Upper lobe of left lung (tissue), 6 donors: ENCODE data around the gene TGFB1. TPM values are rescaled to one million over a fixed set of nuclear protein-coding genes. Genes with fewer than 3 reads are reported as not detected.

Source experiments
- ATAC-seq, 2 donors: fragments of 200-7000 bp; cut with Tn5 transposase; one replicate each; pipeline ENCODE4 v1.9.1; 2022; ENCODE audit warnings: mild to moderate bottlenecking in 2 of 2, moderate library complexity in 2 of 2; ENCODE audit not compliant: low FRiP score in 2 of 2
- DNase-seq, 2 donors: peaks; one replicate each; pipeline ENCODE4 v3.0.0-alpha.2; 2019 to 2020
- H3K27ac ChIP-seq, 4 donors: fragments of 200-600 bp; sonication (generic); one replicate each; pipeline ENCODE4 v1.5.1; 2016 to 2019
- H3K27me3 ChIP-seq, 4 donors: fragments of 200-600 bp; sonication (generic); one replicate each; pipeline ENCODE4 v1.5.1; 2017 to 2019
- H3K36me3 ChIP-seq, 4 donors: fragments of 200-600 bp; sonication (generic); one replicate each; pipeline ENCODE4 v1.5.1; 2016 to 2019
- H3K4me1 ChIP-seq, 4 donors: fragments of 200-600 bp; sonication (generic); one replicate each; pipeline ENCODE4 v1.5.1; 2018 to 2019
- H3K4me3 ChIP-seq, 4 donors: fragments of 200-600 bp; sonication (generic); one replicate each; pipeline ENCODE4 v1.5.1; 2017 to 2019; ENCODE audit warnings: mild to moderate bottlenecking in 2 of 4, moderate library complexity in 1 of 4
- H3K9me3 ChIP-seq, 4 donors: fragments of 200-600 bp; sonication (generic); one replicate each; pipeline ENCODE4 v1.5.1; 2018 to 2019
- CTCF ChIP-seq, 6 experiments: fragments of 450-650 bp in 4 of 6; fragments of 200-600 bp in 2 of 6; sonication (generic) in 2 of 6; IDR thresholded peaks; one replicate each; pipeline ENCODE4 v1.5.1; 2016 to 2019; ENCODE audit warnings: antibody characterized with exemption in 6 of 6
- EP300 ChIP-seq, 4 donors: sonication (generic); formaldehyde crosslinking; IDR thresholded peaks; one replicate each; pipeline ENCODE4 v1.5.1; 2017; ENCODE audit warnings: antibody characterized with exemption in 4 of 4, control low read depth in 2 of 4
- POLR2A ChIP-seq, 4 donors: fragments of 450-650 bp; IDR thresholded peaks; one replicate each; pipeline ENCODE4 v1.5.1; 2016 to 2017; ENCODE audit warnings: antibody characterized with exemption in 4 of 4, mild to moderate bottlenecking in 2 of 4
- POLR2AphosphoS5 ChIP-seq, 2 donors: sonication (generic); formaldehyde crosslinking; IDR thresholded peaks; one replicate each; pipeline ENCODE4 v1.5.1; 2017; ENCODE audit warnings: antibody characterized with exemption in 2 of 2
- WGBS, 2 donors: methylation state at CpG; one replicate each; pipeline ENCODE4 v1.1.5; 2017 to 2018; 5-methylcytosine and 5-hydroxymethylcytosine counted together
- total RNA-seq, 6 donors: library from RNA; depleted of rRNA in 4 of 6; stranded (reverse); fragments of >200 nt in 4 of 6; gene quantifications; one replicate each; pipeline versions ENCODE4 v1.1.0 to v1.2.1, GENCODE V29; 2016 to 2021
- donor health status: DM: no; HTN: no; CAD: no; lungs with moderate emphysema.
- donor health status: DM: no; HTN: yes; CAD: no; lungs with severe emphysema.

The TGFB1 gene
- total RNA-seq, 6 donors from 2014 or later: 28.5 to 138 (median 76.8) TPM

GRCh38 chr19:41324921-41325639, 28.6 kb downstream of the TGFB1 start:
- Histone ChIP-seq H3K9me3 (no peaks in the 10 kb centered on the region), H3K4me3 (peak overlapping the region in 3 of 4 donors; percentile 16 to 49 (median 32)), H3K36me3 (peaks cover 1 to 24% (median 21%) of the 10 kb centered on the region in 4 donors), H3K4me1 (peaks cover 75 to 86% (median 82%) of the 10 kb centered on the region in 4 donors), H3K27ac (peak overlapping the region; percentile 79 to 90 (median 85)), H3K27me3 (no peaks in the 10 kb centered on the region)
- DNase-seq (peak; percentile 67 to 89), ATAC-seq (peak; percentile 2 to 6)
- TF ChIP-seq POLR2AphosphoS5 (IDR thresholded peaks at IDR 0.05): peak in 1 of 2 donors; percentile 39
- no peak for TF ChIP-seq CTCF (IDR thresholded peaks at IDR 0.05)
- TF ChIP-seq EP300 (IDR thresholded peaks at IDR 0.05): peak in 1 of 4 donors; percentile 47
- TF ChIP-seq POLR2A (IDR thresholded peaks at IDR 0.05): no peak
- 8 to 18% methylated on average over 16 to 21 of the region's 23 CpGs for WGBS, 2 donors

- 79% methylated on average over 7 of the region's 7 CpGs for WGBS, 2 donors
- no peak for TF ChIP-seq POLR2AphosphoS5 (IDR thresholded peaks at IDR 0.05)
- no peak for TF ChIP-seq POLR2A (IDR thresholded peaks at IDR 0.05)
- no peak for TF ChIP-seq EP300 (IDR thresholded peaks at IDR 0.05)
- no peak for TF ChIP-seq CTCF (IDR thresholded peaks at IDR 0.05)
- peaks cover 71 to 80% (median 78%) of the 10 kb centered on the region in 4 donors for H3K4me1 ChIP-seq
Measured at GRCh38 chr19:41324231-41324702, 29.5 kb downstream of the TGFB1 start.

GRCh38 chr19:41323430-41324125, 30.1 kb downstream of the TGFB1 start:
- ATAC-seq: peak in 1 of 2 donors; percentile 81

More at GRCh38 chr19:41324231-41324702, 29.5 kb downstream of the TGFB1 start:
- DNase-seq (no peak), ATAC-seq (no peak)
- H3K9me3 ChIP-seq: no peaks in the 10 kb centered on the region
- H3K27ac ChIP-seq: peak overlapping the region; percentile 79 to 90 (median 85)
- peaks cover 5 to 28% (median 28%) of the 10 kb centered on the region in 4 donors for H3K36me3 ChIP-seq
- H3K4me3 ChIP-seq: no peak overlapping the region
- H3K27me3 ChIP-seq: no peaks in the 10 kb centered on the region

GRCh38 chr19:41323023-41323422, 30.7 kb downstream of the TGFB1 start:
- Histone ChIP-seq H3K27ac (peak overlapping the region; percentile 79 to 90 (median 85)), H3K36me3 (peaks cover 9 to 41% (median 39%) of the 10 kb centered on the region in 4 donors), H3K4me3 (no peak overlapping the region), H3K4me1 (peaks cover 59 to 68% (median 66%) of the 10 kb centered on the region in 4 donors), H3K9me3 (no peaks in the 10 kb centered on the region), H3K27me3 (no peaks in the 10 kb centered on the region)
- 70 to 76% methylated on average over 7 of the region's 7 CpGs for WGBS, 2 donors
- DNase-seq (no peak), ATAC-seq (peak in 1 of 2 donors; percentile 1)
- TF ChIP-seq CTCF (IDR thresholded peaks at IDR 0.05): no peak
- TF ChIP-seq POLR2AphosphoS5 (IDR thresholded peaks at IDR 0.05): no peak
- TF ChIP-seq POLR2A (IDR thresholded peaks at IDR 0.05): no peak
- TF ChIP-seq EP300 (IDR thresholded peaks at IDR 0.05): no peak

More at GRCh38 chr19:41323430-41324125, 30.1 kb downstream of the TGFB1 start:
- 47 to 55% methylated on average over 9 to 12 of the region's 16 CpGs for WGBS, 2 donors
- Histone ChIP-seq H3K4me1 (peaks cover 64 to 73% (median 71%) of the 10 kb centered on the region in 4 donors), H3K36me3 (peaks cover 7 to 35% (median 34%) of the 10 kb centered on the region in 4 donors), H3K27me3 (no peaks in the 10 kb centered on the region), H3K9me3 (no peaks in the 10 kb centered on the region), H3K4me3 (no peak overlapping the region), H3K27ac (peak overlapping the region; percentile 79 to 90 (median 85))
- TF ChIP-seq POLR2AphosphoS5 (IDR thresholded peaks at IDR 0.05) (no peak), CTCF (IDR thresholded peaks at IDR 0.05) (no peak), POLR2A (IDR thresholded peaks at IDR 0.05) (no peak), EP300 (IDR thresholded peaks at IDR 0.05) (no peak)
- peak; percentile 51 to 87 for DNase-seq
